ENCODE data around the gene PAGR1. TPM values are rescaled to one million over a fixed set of nuclear protein-coding genes. Genes with fewer than 3 reads are reported as not detected.
"Not testable (repeated sequence)": the region's sequence is repeated elsewhere in the genome, so short reads cannot be mapped to it uniquely, and the experiment has no call there.

The PAGR1 gene
- total RNA-seq: 20.3 and 20.7 TPM in 2 replicates

- H3K4me3 ChIP-seq (ENCODE audit: low read depth, low read length): peak within 1 kb of the TSS; percentile 87
- peak; percentile 88 for TF ChIP-seq CTCF (IDR thresholded peaks at IDR 0.05; ENCODE audit: insufficient read depth, low read depth, low read length)
- peak; percentile 100 for DNase-seq (ENCODE audit: low read depth)
Observed at GRCh38 chr16:29815793-29816693, at the start of gene PAGR1. PAGR1 (plus strand) TSS chr16:29816152; CDS start chr16:29816526, 374 bp downstream.

- TF ChIP-seq CTCF (IDR thresholded peaks at IDR 0.05; ENCODE audit: insufficient read depth, low read depth, low read length): no peak
- DNase-seq (ENCODE audit: low read depth): no peak
- no peak overlapping the region for H3K4me3 ChIP-seq (ENCODE audit: low read depth, low read length)
Observed at GRCh38 chr16:29766571-29766970, 49.4 kb upstream of the PAGR1 start.

- H3K4me3 ChIP-seq (ENCODE audit: low read depth, low read length): no peak overlapping the region
- no peak for TF ChIP-seq CTCF (IDR thresholded peaks at IDR 0.05; ENCODE audit: insufficient read depth, low read depth, low read length)
- no peak for DNase-seq (ENCODE audit: low read depth)
Observed at GRCh38 chr16:29767062-29767461, 48.9 kb upstream of the PAGR1 start.

GRCh38 chr16:29769507-29769906, 46.4 kb upstream of the PAGR1 start:
- TF ChIP-seq CTCF (IDR thresholded peaks at IDR 0.05; ENCODE audit: insufficient read depth, low read depth, low read length): no peak
- DNase-seq (ENCODE audit: low read depth): no peak
- H3K4me3 ChIP-seq (ENCODE audit: low read depth, low read length): no peak overlapping the region

- no peak for DNase-seq (ENCODE audit: low read depth)
- no peak for TF ChIP-seq CTCF (IDR thresholded peaks at IDR 0.05; ENCODE audit: insufficient read depth, low read depth, low read length)
- H3K4me3 ChIP-seq (ENCODE audit: low read depth, low read length): no peak overlapping the region
Observed at GRCh38 chr16:29770250-29770929, 45.6 kb upstream of the PAGR1 start.

- not testable (repeated sequence) for DNase-seq (ENCODE audit: low read depth); H3K4me3 ChIP-seq (ENCODE audit: low read depth, low read length)
Observed at GRCh38 chr16:29772330-29772729, 43.6 kb upstream of the PAGR1 start.

- no peak for DNase-seq (ENCODE audit: low read depth)
- no peak for TF ChIP-seq CTCF (IDR thresholded peaks at IDR 0.05; ENCODE audit: insufficient read depth, low read depth, low read length)
- H3K4me3 ChIP-seq (ENCODE audit: low read depth, low read length): no peak overlapping the region
Observed at GRCh38 chr16:29774730-29775129, 41.2 kb upstream of the PAGR1 start.
